Upper lobe of right lung (tissue), 1 donor: ENCODE measurements around the gene MTMR1. TPM values are rescaled to one million over a fixed set of nuclear protein-coding genes. Genes with fewer than 3 reads are reported as not detected.
A peak's percentile ranks its signal among the peaks of the same experiment; 100 is the strongest.

Experiments
- ATAC-seq: fragments of 200-7000 bp; cut with Tn5 transposase; one replicate; pipeline ENCODE4 v1.9.1; 2020; ENCODE audit warnings: mild to moderate bottlenecking, moderate library complexity
- DNase-seq: peaks from one replicate; pipeline ENCODE4 v3.0.0-alpha.2; 2020
- H3K27ac ChIP-seq: fragments of 200-600 bp; one replicate; pipeline ENCODE4 v1.8.0; 2022
- H3K27me3 ChIP-seq: fragments of 200-600 bp; one replicate; pipeline ENCODE4 v1.8.0; 2022; ENCODE audit warnings: mild to moderate bottlenecking
- H3K36me3 ChIP-seq: fragments of 200-600 bp; one replicate; pipeline ENCODE4 v1.8.0; 2022
- H3K4me1 ChIP-seq: fragments of 200-600 bp; one replicate; pipeline ENCODE4 v1.8.0; 2022
- H3K4me3 ChIP-seq: fragments of 200-600 bp; one replicate; pipeline ENCODE4 v1.8.0; 2022; ENCODE audit warnings: mild to moderate bottlenecking
- H3K9me3 ChIP-seq: fragments of 200-600 bp; one replicate; pipeline ENCODE4 v1.8.0; 2022
- CTCF ChIP-seq: fragments of 200-600 bp; IDR thresholded peaks from one replicate; pipeline ENCODE4 v1.8.0; 2022; ENCODE audit warnings: antibody characterized with exemption
- intact Hi-C: fragments of 100-400 bp; cut with DNase I; formaldehyde crosslinking; loops from one replicate; pipeline ENCODE4 v1.11.0; 2022
- total RNA-seq: library from RNA; stranded (reverse); fragmentation: NEBNext Ultra II Directional; extraction: Animal tissue kit (Norgen Biotek cat#: 25700); gene quantifications from one replicate; pipeline ENCODE4 v1.2.1, GENCODE V29; 2021
- donor health status: DM: no; HTN: yes; CAD: no; lungs with severe emphysema.

The MTMR1 gene
- total RNA-seq, 1 donor from 2014 or later, result 27.3 TPM

DNA sequence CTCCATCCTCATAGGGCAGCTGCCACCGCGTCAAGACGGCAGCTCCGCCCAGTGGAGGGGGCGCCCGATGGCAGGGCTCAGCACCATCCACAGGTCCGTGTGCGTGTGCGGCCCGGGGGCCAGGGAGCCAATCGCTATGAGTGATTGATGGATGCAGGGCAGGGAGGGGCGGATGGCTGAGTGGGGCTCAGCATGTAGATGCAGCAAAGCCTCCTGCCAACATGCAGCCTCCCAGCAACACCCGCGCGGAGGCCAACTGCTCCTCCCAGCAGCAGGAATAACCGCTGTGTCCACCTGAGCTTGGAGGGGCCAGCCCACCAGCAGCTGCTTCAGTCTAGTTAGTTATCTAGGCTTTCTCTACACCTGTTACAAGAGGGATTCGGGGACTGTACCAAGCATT lies 77.4 kb downstream of the MTMR1 start:
- Histone ChIP-seq H3K27me3 (no peaks in the 10 kb centered on the region), H3K36me3 (no peaks in the 10 kb centered on the region), H3K4me3 (no peak overlapping the region), H3K4me1 (no peaks in the 10 kb centered on the region), H3K9me3 (no peaks in the 10 kb centered on the region), H3K27ac (no peak overlapping the region)
- no peak for TF ChIP-seq CTCF
- DNase-seq (no peak), ATAC-seq (no peak)
- intact Hi-C loops, result loop anchor here (10.0 kb wide), 1 partner anchor 314 kb away; no protein-coding TSS in a partner anchor

DNA sequence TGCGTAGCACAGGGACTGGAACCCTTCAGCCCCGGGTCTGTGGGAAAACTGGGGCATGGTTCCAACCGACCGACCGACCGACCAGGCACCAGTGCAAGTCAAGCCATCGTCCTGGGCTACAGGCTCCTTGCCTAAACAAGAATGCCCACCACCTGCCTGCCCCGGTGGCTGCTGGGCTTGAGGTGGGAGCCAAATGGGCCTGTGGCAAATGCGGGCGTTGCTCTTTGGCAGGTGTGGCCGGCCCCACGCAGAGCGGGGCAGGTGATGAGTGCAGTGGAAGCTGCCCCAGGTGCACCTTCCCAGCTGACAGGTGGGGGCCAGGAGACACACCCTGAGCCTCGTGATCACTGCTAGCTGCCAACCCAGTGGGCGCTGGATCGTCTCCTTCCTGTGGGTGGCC lies 77.9 kb downstream of the MTMR1 start:
- no peak overlapping the region for H3K27ac ChIP-seq
- H3K4me1 ChIP-seq, result no peaks in the 10 kb centered on the region
- H3K4me3 ChIP-seq, result no peak overlapping the region
- TF ChIP-seq CTCF, result no peak
- intact Hi-C loops, result loop anchor here (10.0 kb wide), 1 partner anchor 314 kb away; no protein-coding TSS in a partner anchor
- no peaks in the 10 kb centered on the region for H3K9me3 ChIP-seq
- DNase-seq (no peak), ATAC-seq (no peak)
- no peaks in the 10 kb centered on the region for H3K36me3 ChIP-seq
- no peaks in the 10 kb centered on the region for H3K27me3 ChIP-seq

DNA sequence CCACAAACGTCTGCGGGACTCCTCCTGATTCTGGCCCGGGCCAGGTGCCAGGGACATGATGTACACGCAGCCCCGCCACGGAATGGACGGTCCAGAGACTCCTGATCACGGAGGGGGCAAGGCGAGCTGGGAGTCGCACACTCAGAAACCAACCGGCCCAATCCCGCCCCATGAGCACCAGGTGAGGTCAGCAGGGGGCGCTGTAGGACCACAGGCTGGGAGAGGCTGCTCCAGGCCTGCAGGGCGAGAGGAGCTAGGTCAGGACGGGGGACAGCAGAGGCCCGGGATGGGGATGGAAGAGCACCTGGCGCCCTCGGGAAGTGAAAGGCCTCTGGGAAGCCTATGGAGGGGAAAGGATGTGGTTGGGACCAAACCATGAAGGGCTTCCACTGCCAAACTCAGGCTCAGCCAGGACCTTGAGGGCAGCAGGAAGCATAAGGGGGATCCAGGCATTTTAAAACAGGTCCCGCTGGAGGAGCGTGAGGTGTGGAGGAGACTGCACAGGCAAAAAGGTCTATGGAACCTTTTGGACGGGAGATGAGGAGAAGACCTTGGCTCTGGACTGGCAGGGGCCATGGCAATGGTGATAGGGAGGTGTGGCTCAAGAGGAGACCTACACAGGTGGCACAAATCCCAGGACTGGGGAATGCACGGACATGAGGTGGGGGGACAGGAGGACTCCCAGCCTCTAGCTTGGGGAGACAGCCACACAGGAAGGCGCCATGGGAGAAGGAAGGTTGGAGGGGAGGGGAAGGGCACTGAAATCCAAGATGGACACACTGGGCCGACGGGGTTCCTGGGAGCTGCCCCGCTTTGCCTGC lies 79.2 kb downstream of the MTMR1 start:
- H3K9me3 ChIP-seq, result no peaks in the 10 kb centered on the region
- DNase-seq (peak; percentile 86), ATAC-seq (peak; percentile 94)
- no peaks in the 10 kb centered on the region for H3K4me1 ChIP-seq
- H3K36me3 ChIP-seq, result no peaks in the 10 kb centered on the region
- peak; percentile 72 for TF ChIP-seq CTCF
- H3K4me3 ChIP-seq, result no peak overlapping the region
- intact Hi-C loops, result loop anchor here (10.0 kb wide), 1 partner anchor 312 kb away; no protein-coding TSS in a partner anchor
- H3K27me3 ChIP-seq, result no peaks in the 10 kb centered on the region
- no peak overlapping the region for H3K27ac ChIP-seq

- Histone ChIP-seq H3K4me1 (no peaks in the 10 kb centered on the region), H3K36me3 (no peaks in the 10 kb centered on the region), H3K27me3 (no peaks in the 10 kb centered on the region), H3K4me3 (no peak overlapping the region), H3K27ac (no peak overlapping the region), H3K9me3 (no peaks in the 10 kb centered on the region)
- intact Hi-C loops, result loop anchor here (10.0 kb wide), 1 partner anchor 312 kb away; no protein-coding TSS in a partner anchor
- ATAC-seq, result no peak
- TF ChIP-seq CTCF, result no peak
- DNase-seq, result no peak
These were observed 79.9 kb downstream of the MTMR1 start for GRCh38 chrX:150773117-150773516.

- Histone ChIP-seq H3K27me3 (no peaks in the 10 kb centered on the region), H3K9me3 (no peaks in the 10 kb centered on the region), H3K4me1 (no peaks in the 10 kb centered on the region), H3K36me3 (no peaks in the 10 kb centered on the region), H3K27ac (no peak overlapping the region), H3K4me3 (no peak overlapping the region)
- no peak for ATAC-seq
- intact Hi-C loops, result loop anchor here (10.0 kb wide), 1 partner anchor 311 kb away; no protein-coding TSS in a partner anchor
- DNase-seq, result no peak
- TF ChIP-seq CTCF, result no peak
These were observed 80.4 kb downstream of the MTMR1 start for GRCh38 chrX:150773634-150774033.
